DLD1 (cell line): ENCODE measurements around the gene ADGRV1.

Experiments used
- in situ Hi-C: cut with HindIII; loops from 2 replicates; pipeline ENCODE4 v1.10.0; 2017; ENCODE audit warnings: low sequenced_read_pairs

ADGRV1 gene

DNA sequence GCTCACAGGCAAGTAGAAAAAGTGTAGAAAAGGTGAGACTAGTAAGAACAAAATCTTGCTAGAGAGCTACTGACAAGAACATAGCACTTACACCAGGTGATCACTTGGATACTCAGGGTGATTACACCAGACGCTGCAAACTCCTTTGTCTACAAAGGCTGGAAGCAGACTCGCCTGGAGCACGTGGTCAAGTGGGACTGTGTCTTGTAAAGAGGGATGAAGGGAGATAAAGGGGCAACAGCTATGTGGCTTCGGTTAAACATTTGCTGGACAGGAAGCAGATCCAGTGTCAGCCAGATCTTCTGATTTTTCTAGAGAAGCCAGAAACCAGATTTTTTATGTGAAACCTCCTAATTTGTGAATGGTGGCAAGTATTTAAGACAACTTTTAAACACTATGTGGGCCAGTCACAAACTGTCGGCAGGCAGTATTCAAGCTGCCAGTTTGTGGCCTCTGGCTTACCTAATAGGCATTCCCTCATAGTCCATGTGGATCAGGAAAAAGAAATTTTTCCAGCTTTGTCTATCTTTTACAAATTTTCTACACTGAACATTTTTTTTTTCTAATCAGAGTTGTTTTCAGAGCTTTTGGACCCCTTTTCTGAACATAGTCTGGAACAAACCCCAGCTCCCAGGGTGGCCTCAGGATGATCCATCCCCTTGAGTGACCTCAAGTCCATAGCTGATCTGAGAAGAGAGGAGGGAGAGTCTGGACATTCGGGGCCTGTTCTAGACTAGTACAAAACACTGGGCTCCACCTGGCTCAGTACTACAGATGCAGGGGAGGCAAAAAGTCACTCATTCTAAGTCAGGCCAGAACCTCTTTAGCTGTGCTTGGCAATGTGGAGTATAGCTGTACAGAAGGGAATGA lies 561.6 kb downstream of the ADGRV1 start:
- in situ Hi-C loops = no loop called here

DNA sequence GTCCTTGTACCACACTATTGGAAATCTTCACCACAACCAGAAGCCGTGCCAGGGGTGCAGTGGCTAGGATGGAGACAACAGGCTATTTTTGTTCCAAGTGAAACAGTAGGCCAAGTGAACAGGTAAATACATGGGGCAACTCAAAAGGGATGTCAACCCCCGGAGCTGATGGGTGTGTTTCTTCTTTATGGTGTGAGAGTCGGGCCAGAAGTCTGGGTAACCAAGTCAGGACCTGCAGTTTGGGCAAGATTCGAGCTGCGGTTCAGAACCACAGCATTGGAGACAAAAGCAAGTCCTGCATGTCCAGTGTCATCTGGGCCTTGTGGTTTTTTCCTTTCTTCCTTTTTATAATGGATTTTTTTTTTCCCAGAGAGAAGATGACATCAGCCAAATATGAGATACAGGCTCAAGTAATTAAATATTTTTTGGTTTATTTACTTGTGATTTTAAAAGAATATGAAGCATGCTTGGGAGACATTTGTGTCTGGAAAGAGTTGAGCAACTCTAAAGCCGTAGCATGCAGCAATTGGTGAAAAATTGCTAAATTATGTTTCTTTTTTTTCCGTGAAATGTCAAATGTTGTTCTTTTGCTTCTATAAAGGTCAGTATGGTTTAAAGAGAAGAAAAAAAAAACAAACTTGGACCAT lies 562.9 kb downstream of the ADGRV1 start:
- in situ Hi-C loops = no loop called here

DNA sequence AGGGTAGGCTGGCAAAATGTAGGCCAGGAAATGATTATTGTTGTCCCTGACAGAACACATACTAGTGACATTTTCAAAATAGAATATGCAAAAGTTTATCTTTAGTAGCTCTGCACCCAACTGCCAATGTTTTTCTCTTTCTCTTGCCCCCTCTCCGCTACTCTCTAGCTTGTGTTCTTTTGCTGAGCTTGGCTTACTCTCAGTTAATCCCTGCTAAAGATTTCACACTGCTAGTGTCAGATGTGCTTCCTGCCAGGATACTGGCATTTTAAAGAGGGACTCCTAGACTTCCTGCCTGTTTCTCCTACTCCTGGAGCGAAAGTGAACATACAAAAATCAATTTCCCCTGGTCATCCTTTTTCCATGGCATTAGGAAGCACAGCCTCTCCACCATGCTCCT lies 564.1 kb downstream of the ADGRV1 start:
- in situ Hi-C loops = no loop called here

DNA sequence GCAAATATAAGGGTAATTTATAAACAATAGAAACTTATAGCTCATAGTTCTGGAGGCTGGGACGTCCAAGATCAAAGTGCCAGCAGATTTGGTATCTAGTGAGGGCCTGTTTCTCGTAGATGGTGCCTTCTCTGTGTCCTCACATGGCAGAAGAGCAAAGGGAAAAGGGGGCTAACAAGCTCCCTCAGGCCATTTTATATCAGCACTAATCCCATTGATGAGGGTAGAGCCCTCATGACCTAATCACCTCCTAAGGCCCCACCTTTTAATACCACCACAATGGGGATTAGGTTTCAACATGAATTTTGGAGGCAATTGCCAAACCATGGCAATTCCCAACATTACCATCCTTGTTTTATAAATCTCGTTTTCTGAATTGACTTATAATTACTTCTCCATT lies 564.7 kb downstream of the ADGRV1 start:
- in situ Hi-C loops = no loop called here

- in situ Hi-C loops = no loop called here
Measured at GRCh38 chr5:91123901-91124300, 565.3 kb downstream of the ADGRV1 start.

DNA sequence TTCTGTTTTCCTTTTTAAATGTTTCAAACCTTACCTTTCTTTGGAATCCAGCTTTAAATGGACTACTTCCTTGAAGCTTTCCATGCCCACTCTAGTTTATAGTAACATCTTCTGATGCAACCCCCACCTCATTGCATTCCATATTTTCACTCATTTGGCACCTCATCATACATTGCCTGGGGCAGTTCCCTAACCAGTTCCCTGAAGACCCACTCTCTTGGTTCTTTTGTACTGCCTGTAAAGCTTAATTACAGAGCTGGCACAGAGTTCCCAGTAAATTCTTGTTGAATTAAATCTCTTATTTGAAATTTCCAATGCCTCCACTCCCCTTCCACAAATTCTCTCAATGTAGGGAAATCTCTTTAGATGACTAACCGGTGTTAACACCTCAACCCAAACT lies 567.3 kb downstream of the ADGRV1 start:
- in situ Hi-C loops = no loop called here

DNA sequence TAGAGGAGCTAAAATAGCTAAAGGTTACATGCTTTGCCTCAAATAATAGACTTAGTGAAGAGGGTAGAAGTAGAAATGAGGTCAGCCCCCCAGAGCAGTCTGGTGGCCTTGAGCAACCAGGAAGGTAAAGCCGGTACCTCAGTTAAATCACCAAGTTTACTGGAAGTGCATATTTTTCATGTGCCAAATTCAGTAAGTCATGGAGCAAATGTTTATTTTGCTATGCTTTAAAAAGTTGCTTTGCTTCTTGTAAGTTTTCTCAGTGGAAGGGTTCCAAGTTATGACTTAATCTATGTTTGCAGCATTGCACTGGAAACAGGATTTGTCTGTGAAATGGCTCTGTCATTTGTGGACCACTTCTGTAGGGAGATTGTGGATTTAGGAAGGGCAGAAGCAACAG lies 567.9 kb downstream of the ADGRV1 start:
- in situ Hi-C loops = no loop called here

GRCh38 chr5:91126888-91127287 lies 568.3 kb downstream of the ADGRV1 start:
- in situ Hi-C loops = no loop called here

GRCh38 chr5:91127456-91128081 lies 569.0 kb downstream of the ADGRV1 start:
- in situ Hi-C loops = no loop called here

DNA sequence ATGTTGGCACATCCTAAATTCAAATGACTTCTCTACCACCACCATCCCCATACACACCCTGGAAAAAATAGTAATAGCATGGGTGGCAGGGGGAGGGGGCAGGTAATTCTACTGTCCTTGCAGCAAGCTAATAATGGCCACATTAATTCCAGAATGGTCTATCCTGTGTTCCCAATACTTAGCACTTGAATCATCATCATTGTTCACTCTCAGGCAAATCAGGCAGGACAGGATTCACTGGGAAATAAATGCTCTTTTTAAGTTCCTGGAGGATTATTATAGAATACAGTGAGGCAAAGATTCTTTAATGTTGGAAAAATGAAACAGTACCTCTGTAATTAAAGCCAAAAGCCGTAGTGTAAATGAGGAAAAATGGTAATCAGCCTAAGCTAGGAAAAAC lies 570.0 kb downstream of the ADGRV1 start:
- in situ Hi-C loops = no loop called here

DNA sequence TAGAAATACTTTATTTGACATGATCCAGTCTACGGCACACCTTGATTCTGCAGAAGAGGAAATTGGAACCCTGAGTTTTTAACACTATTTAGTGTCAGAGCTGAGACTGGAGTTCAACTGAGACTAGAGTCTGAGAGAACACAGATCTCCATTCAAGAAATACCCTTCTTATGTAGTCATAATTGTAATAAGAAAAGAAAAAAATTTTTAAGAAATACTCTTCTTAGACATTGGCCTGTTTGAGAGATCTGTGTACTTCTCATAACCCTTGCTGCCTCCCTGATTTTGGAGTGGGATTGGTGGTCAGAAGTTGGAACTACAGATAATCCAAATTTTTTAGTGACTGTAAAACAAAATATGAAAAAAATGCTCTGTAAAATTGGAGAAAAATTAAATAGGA lies 571.2 kb downstream of the ADGRV1 start:
- in situ Hi-C loops = no loop called here

DNA sequence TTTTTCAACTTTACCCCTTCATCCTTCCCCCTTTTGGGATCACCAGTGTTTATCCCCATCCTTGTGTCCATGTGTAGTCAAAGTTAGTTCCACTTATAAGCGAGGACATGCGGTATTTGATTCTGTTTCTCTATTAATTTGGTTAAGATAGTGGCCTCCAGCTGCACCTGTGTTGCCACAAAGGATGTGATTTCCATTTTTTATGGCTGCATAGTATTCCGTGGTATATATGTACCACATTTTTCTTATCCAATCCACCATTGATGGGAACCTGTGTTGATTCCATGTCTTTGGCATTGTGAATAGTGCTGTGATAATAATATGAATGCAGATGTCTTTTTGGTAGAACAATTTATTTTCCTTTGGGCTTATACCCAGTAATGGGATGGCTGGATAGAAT lies 572.2 kb downstream of the ADGRV1 start:
- in situ Hi-C loops = no loop called here

- in situ Hi-C loops = no loop called here
Measured at GRCh38 chr5:91132550-91132949, 574.0 kb downstream of the ADGRV1 start.

DNA sequence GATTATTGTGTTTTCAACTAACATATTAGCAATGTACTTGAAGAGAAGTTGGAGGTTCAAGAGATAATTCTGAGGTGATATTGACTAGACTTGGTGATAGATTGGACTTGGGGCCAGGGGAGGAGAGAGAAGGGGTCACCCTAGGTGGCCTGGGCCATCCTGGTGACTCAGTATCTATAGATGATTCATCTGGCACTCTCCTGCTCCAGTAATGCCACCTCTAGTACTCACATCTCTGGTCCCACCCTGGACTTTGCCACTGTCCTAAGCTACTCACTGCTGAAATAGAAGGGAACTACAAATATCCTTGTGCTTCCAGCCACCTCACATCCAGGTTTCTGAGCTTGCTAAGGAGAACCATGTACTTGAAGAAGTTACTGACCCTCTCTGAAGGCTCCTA lies 574.6 kb downstream of the ADGRV1 start:
- in situ Hi-C loops = no loop called here

DNA sequence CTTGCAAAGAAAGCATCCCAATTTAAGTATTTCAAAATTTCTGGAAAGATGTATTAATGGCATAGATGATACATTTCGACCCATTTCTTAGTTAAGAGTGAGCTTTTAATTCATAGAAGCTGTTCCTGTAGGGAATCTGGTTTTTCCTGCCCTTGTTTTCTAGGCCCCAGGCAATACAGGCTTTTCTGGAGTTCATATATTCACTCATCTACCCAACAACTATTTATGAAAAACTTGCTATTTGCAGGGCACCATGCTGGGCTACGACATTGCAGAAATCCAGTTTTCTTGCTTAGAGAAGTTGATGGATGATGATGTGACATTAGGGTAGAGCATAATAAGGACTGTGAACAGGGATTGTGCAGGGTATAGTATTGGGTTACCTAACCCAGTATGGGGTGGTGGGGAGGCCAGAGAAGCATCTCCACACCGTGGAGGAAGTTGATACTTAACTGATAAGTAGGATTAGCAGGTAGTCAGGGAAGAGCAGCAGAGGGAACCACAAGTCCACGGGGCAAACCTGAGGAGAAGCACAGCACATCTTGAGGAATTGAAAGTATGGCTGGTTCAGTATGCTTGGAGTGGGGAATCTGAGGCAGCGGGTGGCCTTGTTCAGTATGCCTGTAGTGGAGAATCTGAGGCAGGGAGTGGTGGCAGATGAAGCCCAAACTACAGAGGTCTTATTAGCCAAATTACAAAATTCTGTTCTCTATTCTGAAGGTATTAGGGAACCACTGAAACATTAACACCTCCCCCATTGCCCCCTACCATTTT lies 577.1 kb downstream of the ADGRV1 start:
- in situ Hi-C loops = no loop called here

GRCh38 chr5:91136271-91136670 lies 577.7 kb downstream of the ADGRV1 start:
- in situ Hi-C loops = no loop called here

DNA sequence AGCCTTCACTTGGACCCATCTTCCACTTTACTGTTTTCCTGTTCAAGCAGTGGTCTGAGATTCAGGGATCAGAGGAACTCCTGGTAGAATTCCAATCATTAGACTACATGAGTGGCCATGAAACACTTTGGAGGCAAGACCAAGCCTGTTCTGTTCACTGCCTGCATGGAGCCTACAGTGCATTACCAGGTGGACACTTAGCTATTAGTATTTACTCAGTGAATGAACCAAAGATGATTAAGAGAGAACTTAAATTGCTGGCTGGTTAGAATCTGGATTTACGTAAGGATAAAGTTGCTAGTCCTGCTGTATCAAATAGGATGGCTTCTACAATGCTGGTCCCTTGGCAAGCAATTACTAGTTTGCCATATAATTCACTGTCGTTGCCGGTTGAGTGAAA lies 579.0 kb downstream of the ADGRV1 start:
- in situ Hi-C loops = no loop called here

- in situ Hi-C loops = no loop called here
Measured at GRCh38 chr5:91139572-91140200, 581.1 kb downstream of the ADGRV1 start.

DNA sequence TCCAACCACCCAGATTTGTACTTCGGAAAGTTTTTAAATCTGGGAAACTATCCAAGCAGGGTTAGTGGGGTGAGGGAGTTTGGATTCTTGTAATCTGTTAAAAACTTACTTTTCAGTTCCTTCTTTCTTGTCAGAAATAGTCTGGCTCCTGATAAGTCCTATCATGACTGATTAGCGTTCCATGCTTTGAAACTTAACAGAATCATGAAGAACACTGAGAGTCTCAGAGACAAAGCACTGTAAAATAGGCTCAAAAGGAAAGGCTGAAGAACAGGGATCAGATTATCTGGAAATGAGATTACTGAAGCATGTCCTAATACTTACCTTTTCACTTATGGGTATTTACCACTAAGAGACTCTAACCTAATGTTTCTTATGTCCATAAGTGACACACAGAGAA lies 582.1 kb downstream of the ADGRV1 start:
- in situ Hi-C loops = no loop called here

DNA sequence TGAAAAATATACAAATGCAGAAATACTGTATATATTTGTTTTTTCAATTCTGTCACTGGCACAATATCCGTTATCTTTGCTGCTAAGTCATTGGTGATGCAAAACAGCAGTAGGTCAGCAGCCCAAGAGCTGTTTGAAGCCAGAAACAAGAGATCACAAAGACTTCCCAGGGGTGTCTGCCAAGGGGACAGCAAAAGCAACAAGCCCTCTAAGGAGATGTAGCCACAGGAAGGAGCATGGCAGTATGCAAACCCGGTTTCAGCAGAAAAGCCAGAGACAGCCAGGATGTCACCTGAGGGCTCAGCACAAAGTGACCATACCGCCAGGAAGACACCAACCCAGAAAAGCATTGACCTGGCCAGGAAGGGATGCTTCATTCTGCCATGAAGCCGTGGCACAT lies 583.0 kb downstream of the ADGRV1 start:
- in situ Hi-C loops = no loop called here

DNA sequence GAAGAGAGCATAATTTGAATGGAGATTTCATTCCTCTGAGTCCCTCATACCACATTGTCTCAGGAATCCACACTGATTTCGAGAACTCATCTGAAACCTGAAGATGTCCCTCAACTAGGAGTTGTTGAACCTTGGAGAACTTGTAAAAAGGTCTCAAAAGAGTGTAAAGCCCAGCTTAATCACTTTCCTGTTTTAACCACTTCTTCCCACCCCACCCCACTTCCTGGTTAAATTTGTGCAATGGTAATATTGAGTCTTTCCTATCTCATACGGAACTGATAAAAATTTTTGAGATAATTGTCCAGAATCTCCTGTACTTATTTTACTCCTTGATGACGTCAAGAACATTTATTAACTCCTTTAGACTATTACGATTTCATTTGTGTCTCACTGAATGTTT lies 583.8 kb downstream of the ADGRV1 start:
- in situ Hi-C loops = no loop called here
